SH-SY5Y (cell line): ENCODE results near the gene PTPRK.

Experiments
- GATA2 ChIP-seq: IDR thresholded peaks from 2 replicates; pipeline ENCODE4 v1.6.1; 2011; ENCODE audit warnings: mild to moderate bottlenecking, low read depth, low read length
- GATA3 ChIP-seq: IDR thresholded peaks from 2 replicates; pipeline ENCODE4 v1.6.1; 2011; ENCODE audit warnings: low read depth, mild to moderate bottlenecking, low read length, moderate library complexity

DNA sequence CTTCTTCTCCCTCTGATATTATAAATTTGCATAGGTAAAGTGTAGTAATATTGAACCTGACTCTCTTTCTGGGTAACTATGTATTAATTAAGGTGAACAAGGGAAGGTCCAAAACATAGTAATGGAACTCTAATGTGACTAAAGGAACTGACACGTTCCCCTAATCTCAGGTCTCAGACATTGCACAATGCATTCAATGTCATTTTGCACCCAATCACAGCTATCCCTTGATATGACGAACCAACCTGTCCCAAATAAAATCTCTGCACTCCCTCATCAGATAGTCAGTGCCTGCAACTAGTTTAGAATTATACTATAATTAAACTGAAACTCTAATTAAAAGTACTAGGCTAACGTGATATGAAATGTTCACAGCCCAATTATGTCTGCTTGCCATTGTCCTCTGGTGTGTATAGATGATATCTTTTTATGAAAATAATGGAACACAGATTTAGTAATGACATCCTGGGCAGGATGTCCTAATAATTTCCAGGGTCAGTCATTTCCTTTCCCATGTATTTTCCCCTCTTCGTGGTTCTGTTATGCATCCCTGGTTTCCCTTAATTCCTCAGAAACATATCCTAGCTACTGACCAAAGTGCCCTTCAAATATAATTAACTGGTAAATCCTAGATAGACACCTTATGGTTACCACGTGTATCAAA lies 36.8 kb downstream of the PTPRK start:
- TF ChIP-seq GATA2 (no peak), GATA3 (no peak)
